Esophagus squamous epithelium (tissue), 4 donors: Measurements from ENCODE around the gene WWOX.

Experiments used
- POLR2A ChIP-seq, 4 donors: fragments of 450-650 bp; IDR thresholded peaks; one replicate each; pipeline ENCODE4 v1.6.1; 2017; ENCODE audit warnings: antibody characterized with exemption in 4 of 4, mild to moderate bottlenecking in 4 of 4, moderate library complexity in 3 of 4
- TF ChIP-seq, protein P1 (sequence below), 6 experiments: fragments of 450-650 bp in 4 of 6; fragments of 200-600 bp in 2 of 6; sonication (generic) in 2 of 6; IDR thresholded peaks; one replicate each; pipeline ENCODE4 v1.5.1; 2016 to 2019; ENCODE audit warnings: antibody characterized with exemption in 6 of 6, mild to moderate bottlenecking in 4 of 6, moderate library complexity in 4 of 6

DNA sequence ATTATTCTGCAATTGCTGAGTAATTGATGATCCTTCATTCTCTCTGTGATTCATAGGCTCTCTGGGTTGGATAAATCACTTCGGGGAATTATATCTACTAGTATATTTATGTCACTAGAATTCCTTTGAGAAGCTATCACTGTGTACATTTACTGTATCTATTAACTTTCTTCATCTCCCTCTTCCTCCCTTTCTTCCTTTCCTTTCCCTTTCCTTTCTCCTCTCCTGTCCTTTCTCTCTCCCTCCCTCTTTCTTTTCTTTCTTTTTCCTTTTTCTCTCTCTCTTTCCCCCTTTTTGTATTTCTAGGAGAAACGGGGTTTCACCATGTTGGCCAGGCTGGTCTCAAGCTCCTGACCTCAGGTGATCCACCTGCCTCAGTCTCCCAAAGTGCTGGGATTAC is 711.8 kb downstream of the WWOX start:
- TF ChIP-seq, protein P1, sequence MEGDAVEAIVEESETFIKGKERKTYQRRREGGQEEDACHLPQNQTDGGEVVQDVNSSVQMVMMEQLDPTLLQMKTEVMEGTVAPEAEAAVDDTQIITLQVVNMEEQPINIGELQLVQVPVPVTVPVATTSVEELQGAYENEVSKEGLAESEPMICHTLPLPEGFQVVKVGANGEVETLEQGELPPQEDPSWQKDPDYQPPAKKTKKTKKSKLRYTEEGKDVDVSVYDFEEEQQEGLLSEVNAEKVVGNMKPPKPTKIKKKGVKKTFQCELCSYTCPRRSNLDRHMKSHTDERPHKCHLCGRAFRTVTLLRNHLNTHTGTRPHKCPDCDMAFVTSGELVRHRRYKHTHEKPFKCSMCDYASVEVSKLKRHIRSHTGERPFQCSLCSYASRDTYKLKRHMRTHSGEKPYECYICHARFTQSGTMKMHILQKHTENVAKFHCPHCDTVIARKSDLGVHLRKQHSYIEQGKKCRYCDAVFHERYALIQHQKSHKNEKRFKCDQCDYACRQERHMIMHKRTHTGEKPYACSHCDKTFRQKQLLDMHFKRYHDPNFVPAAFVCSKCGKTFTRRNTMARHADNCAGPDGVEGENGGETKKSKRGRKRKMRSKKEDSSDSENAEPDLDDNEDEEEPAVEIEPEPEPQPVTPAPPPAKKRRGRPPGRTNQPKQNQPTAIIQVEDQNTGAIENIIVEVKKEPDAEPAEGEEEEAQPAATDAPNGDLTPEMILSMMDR (IDR thresholded peaks at IDR 0.05), result no peak
- no peak for TF ChIP-seq POLR2A (IDR thresholded peaks at IDR 0.05)
